Activated CD4-positive, alpha-beta T cell treated with anti-CD3 and anti-CD28 coated beads, Interleukin-2, Interleukin-6, amounts not matched to agents 100 ng/mL and 50 ng/mL, durations not matched to agents 16 hours and 8 hours (primary cell): ENCODE results near the gene FLYWCH2.

Source experiments
- DNase-seq: peaks from one replicate; pipeline ENCODE4 v3.0.0-alpha.2; 2020

The FLYWCH2 gene, protein sequence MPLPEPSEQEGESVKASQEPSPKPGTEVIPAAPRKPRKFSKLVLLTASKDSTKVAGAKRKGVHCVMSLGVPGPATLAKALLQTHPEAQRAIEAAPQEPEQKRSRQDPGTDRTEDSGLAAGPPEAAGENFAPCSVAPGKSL

GRCh38 chr16:2882650-2883457 lies at the start of gene FLYWCH2:
TSS of gene FLYWCH2 (plus strand) at chr16:2883215. CDS start at chr16:2896450, 13,235 bp downstream.
- peak; percentile 100 for DNase-seq

GRCh38 chr16:2833776-2834175 lies 49.2 kb upstream of the FLYWCH2 start:
- no peak for DNase-seq

DNA sequence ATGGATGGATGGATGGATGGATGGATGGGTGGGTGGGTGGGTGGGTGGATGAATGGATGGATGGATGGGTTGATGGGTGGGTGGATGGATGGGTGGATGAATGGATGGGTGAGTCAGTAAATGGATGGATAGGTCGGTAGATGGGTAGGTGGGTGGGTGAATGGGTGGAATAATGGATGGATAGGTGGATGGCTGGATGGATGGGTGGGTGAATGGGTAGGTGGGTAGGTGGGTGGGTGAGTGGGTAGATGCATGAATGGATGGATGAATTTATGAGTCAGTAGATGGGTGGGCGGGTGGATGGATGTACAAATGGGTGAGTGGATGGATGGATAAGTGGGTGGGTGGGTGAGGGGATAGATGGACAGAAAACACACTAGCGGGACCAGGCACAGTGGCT lies 48.0 kb upstream of the FLYWCH2 start:
- DNase-seq = no peak

DNA sequence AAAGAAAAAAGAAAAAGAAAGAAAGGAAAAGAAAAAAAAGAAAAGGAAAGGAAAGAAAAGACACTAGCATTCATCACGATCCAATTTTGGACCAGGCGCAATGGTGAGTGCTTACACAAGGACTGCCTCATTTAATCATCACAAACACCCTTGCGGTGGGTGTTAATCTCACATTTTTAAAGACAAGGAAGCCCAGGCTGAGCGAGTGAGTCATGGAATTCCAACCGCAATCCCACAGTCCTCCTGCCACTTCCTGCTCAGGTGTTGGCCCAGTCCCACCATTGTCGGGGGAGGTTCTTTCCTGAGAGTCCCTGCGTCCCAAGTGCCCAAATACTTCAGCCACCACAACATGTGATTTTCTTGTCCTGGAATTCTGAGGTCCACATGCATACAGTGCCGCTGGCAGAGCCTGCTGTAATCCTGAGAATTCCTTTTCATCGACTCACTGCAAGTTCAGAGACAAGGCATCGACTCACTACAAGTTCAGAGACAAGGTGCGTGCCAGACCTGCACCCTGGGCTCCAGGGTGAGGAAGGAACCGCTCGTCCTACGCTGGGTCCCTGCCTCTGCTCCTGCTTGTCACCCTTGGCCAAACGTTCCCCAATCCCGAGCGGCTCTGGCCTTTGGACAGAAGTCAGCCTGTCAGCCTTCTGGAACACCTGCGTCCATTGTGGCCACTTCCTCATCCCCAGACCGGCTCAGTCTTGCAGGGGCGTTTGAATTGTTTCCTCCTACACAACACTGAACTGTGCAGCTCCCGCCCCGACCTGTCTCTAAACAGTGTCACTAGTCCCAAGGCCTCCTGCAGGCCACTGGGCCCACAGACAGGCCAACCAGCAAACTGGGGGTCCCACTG lies 47.1 kb upstream of the FLYWCH2 start:
- no peak for DNase-seq

DNA sequence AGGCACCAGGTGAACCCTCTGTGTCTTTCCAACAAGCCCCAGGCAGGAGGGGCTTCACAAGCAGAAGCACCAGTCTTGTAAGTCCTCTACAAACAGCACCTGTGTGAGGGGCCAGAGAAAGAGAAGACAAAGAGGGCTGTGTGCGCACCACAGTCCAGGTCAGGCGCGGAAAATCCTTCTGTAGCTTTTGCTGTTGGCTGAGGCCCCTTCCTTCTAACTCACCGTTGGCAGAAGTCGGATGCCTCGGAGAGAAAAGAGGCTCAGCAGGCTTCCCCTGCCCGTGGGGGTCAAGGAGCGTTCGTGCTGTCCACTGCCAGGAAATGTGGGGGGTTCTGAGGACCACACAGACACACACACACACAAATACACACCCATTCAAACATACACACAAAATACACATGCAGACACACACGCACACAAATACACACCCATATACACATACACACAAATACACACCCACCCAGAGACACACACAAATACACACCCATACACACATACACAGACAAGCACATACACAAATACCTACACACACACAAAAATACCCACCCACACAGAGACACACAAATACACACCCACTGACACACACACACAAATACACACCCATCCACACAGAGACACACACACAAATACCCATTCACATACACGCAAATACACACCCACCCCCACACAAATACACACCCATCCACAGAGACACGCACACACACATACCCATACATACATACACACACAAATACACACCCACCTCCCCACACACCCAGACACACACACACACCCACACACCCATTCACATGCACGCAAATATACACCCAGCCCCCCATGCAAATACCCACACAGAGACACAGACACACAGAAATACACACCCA lies 46.1 kb upstream of the FLYWCH2 start:
- no peak for DNase-seq

DNA sequence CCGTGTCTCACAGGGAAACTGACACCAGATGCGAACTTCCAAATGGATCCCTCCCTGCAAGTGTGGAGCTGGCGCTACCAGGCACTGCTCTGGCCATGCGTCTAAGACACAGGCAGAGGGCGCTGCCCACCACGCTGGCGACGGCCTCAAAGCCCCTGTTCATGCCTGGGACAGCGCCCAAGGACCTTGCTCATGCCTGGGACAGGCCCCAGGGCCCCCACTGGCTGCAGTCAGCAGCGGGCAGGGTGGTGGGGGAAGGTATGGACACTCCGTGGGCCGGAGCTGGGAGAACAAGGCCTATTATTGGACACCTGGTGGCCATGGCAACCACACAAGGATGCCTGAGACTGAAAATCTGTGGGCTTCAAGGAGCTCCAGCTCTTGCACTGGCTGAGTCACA lies 44.1 kb upstream of the FLYWCH2 start:
- peak; percentile 56 for DNase-seq

DNA sequence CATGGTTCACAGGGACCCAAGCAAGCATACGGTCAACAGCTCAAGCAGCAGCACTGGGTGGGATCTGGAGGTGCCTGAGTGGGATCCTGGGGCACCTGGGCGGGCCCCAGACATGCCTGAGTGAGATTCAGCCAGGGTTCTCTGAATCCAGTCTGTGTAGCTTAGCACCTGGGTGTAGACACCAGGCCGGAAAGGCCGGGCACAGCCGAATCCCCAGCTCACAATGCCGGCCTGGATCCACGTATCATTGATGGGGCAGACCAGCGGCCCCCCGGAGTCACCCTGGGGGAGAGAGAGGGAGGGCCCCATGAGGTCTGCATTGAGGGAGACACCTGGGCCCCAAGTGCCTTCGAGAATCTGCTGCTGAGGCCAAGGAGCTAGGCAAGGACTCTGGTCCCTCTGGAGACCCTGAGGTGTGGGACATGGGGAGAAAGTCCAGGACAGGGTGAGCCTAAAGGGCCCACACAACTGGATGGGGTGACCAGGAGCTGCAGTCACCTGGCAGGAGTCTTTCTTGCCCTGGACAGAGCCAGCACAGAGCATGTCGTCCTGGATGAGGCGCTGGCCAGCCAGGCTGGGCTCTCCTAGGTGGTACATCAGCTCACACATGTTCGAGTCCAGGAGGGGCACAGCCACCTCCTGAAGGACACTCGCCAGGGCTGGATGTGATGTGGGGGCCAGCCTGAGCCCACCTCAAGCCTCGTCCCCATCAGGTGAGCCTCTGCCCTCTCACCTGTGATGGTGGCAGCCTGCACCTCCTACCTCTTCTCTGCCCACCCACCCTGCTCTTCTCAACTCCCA lies 43.2 kb upstream of the FLYWCH2 start:
- no peak for DNase-seq

DNA sequence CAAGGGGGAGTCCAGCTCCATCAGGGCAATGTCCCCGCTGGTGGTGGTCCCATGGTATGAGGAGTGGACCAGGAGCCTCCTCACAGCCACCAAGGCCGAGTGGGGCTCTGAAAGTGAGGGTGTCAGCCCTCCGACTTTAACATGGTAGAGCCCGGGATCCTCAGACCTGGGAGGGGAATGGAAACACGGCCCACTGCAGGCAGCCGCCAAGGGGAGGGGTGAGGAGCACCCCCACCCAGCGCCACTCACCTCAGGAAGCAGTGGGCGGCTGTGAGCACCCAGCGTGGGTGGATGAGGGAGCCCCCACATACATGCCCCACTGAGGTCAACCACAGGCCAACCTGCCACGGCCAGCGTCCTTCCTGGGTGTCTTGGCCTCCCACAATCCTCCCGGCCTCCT lies 42.1 kb upstream of the FLYWCH2 start:
- no peak for DNase-seq

- DNase-seq = no peak
Measured at GRCh38 chr16:2841606-2842339, 41.2 kb upstream of the FLYWCH2 start.

GRCh38 chr16:2842340-2843000 lies 40.5 kb upstream of the FLYWCH2 start:
- peak; percentile 88 for DNase-seq

DNA sequence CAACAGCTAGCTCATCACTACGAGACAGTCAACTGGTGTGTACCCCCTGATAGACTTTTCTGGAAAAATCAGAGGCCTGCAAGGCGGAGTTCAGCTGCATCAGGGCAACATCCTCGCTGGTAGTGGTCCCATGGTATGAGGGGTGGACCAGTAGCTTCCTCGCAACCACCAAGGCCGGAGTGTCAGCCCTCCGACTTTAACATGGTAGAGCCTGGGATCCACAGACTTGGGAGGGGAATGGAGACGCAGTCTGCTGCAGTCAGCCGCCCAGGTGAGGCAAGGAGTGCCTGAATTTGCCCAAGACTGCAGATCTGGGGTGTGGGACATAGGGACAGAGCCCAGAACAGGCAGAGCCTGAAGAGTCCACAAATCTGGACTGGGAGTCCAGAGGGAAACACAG lies 39.5 kb upstream of the FLYWCH2 start:
- no peak for DNase-seq

DNA sequence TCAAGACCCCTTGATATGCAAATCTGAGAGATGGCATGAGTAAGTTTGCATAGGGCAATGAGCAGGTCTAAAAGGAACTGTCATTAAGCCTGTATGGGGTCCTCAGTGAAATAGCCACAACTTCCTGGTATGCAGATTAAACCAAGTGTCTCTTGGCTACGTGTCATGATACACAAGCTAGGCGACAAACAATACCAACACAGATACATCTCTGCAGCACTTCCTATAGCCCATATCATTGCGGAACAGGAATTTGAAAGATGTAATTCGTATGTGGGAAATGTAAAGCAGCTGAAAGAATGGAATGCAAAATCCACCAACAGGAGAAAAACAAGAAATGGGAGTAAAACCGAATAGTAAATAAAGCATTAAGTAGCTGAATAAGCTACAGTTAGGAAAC lies 37.9 kb upstream of the FLYWCH2 start:
- DNase-seq = no peak

- no peak for DNase-seq
Measured at GRCh38 chr16:2846511-2847310, 36.3 kb upstream of the FLYWCH2 start.

DNA sequence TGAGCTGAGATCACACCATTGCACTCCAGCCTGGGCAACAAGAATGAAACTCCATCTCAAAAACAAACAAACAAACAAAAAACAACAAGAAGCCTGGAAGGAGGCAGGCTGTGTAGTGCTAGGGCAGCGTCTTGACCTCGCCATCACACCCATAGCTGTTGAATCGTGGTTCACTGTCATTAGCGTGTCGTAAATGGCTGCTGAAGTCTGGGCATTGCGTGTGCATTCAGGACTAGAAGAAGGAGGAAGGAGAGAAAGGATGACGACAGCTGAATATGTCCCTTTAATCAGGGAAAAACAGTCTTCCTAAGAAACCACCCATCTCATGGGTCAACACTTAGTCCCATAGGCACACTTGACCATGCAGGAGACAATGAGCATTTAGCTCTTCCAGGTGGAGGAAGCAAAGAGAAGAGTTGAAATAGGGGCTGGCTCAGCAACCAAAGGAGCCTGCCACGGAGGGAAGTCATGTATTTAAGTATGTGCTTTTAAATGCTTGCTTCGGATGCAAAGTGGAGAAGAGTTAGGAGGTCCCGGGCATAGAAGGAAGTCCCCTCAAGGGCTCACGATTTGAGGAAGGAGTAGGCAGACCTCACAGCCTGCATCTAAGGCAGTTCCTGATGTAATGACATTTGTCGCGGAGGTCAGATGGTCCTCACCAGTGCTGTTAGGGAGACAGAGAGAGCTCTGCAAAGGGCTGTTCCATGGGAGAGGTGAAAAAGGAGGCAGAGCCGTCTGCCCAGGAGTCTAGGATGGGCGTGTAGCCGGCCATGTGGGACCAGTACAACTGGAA lies 33.9 kb upstream of the FLYWCH2 start:
- DNase-seq = no peak

GRCh38 chr16:2852003-2852730 lies 30.8 kb upstream of the FLYWCH2 start:
- no peak for DNase-seq

- DNase-seq = no peak
Measured at GRCh38 chr16:2852731-2853507, 30.1 kb upstream of the FLYWCH2 start.

- DNase-seq = no peak
Measured at GRCh38 chr16:2853531-2854073, 29.4 kb upstream of the FLYWCH2 start.
